ENCODE results near the gene YKT6.

YKT6 gene

GRCh38 chr7:44184873-44185446 is 15.8 kb upstream of the YKT6 start:
- H3K27ac ChIP-seq = no peak overlapping the region
- TF ChIP-seq ZFX (IDR thresholded peaks at IDR 0.05) = no peak
- no peak for TF ChIP-seq CTCF (conservative IDR thresholded peaks at IDR 0.05)

GRCh38 chr7:44185729-44186128 is 15.0 kb upstream of the YKT6 start:
- H3K27ac ChIP-seq = no peak overlapping the region
- TF ChIP-seq CTCF (conservative IDR thresholded peaks at IDR 0.05) (no peak), ZFX (IDR thresholded peaks at IDR 0.05) (no peak)

GRCh38 chr7:44186736-44187135 is 14.0 kb upstream of the YKT6 start:
- TF ChIP-seq CTCF (conservative IDR thresholded peaks at IDR 0.05) = no peak
- TF ChIP-seq ZFX (IDR thresholded peaks at IDR 0.05) = no peak
- H3K27ac ChIP-seq = no peak overlapping the region

- H3K27ac ChIP-seq = no peak overlapping the region
- no peak for TF ChIP-seq ZFX (IDR thresholded peaks at IDR 0.05)
These were observed 13.0 kb upstream of the YKT6 start for GRCh38 chr7:44187636-44188416.

- TF ChIP-seq CTCF (conservative IDR thresholded peaks at IDR 0.05) (no peak), ZFX (IDR thresholded peaks at IDR 0.05) (no peak)
These were observed 12.1 kb upstream of the YKT6 start for GRCh38 chr7:44188480-44189225.

GRCh38 chr7:44189286-44189992 is 11.3 kb upstream of the YKT6 start, which contains the start of gene GCK:
GCK (minus strand) TSS chr7:44189439; CDS start chr7:44188953, 486 bp downstream.
- TF ChIP-seq ZFX (IDR thresholded peaks at IDR 0.05) = no peak
- H3K27ac ChIP-seq = no peak within 1 kb of the TSS

More at GRCh38 chr7:44188480-44189225, 12.1 kb upstream of the YKT6 start:
- no peak overlapping the region for H3K27ac ChIP-seq

- no peak overlapping the region for H3K27ac ChIP-seq
- TF ChIP-seq CTCF (conservative IDR thresholded peaks at IDR 0.05) (no peak), ZFX (IDR thresholded peaks at IDR 0.05) (no peak)
These were observed 10.5 kb upstream of the YKT6 start for GRCh38 chr7:44189993-44190872.
